H1 (cell line): Measurements from ENCODE around the gene TXNRD2. TPM values are rescaled to one million over a fixed set of nuclear protein-coding genes. Genes with fewer than 3 reads are reported as not detected.

ENCODE experiments used
- CTCF ChIA-PET: fragments of 300-600 bp; sonication (Branson Sonifier 250); formaldehyde crosslinking; loops from one replicate; lab custom pipeline; 2021; ENCODE audit not compliant: partially characterized antibody; lab: Charles Lee
- POLR2A ChIA-PET: fragments of 300-600 bp; sonication (Branson Sonifier 250); formaldehyde crosslinking; loops from one replicate; lab custom pipeline; 2021; ENCODE audit warnings: inconsistent platforms; ENCODE audit not compliant: partially characterized antibody; lab: Charles Lee
- DNase-seq, 2 experiments: peaks; one replicate each; pipeline versions ENCODE4 v3.0.0 to v3.0.0-alpha.2; 2010 to 2022; ENCODE audit warnings: low spot score in 2 of 2, low read depth in 1 of 2, mixed read lengths in 1 of 2
- FAIRE-seq: peaks from 2 replicates; lab custom pipeline; 2011; peaks lifted over from hg19 to GRCh38; lab: Jason Lieb, UNC
- H2AFZ ChIP-seq: 2 replicates; pipeline ENCODE4 v1.8.1; 2012; ENCODE audit warnings: low read length, inconsistent platforms
- H2AK5ac ChIP-seq: 2 replicates; pipeline ENCODE4 v1.6.1; 2013; ENCODE audit warnings: low read depth, low read length
- H2BK120ac ChIP-seq: replicated peaks from 2 replicates; pipeline ENCODE3; 2013; ENCODE audit warnings: low read depth, low read length, inconsistent platforms
- H2BK12ac ChIP-seq: 2 replicates; pipeline ENCODE4 v1.6.1; 2013; ENCODE audit warnings: low read depth, low read length
- H2BK15ac ChIP-seq: 2 replicates; pipeline ENCODE4 v1.6.1; 2013; ENCODE audit warnings: low read length
- H2BK20ac ChIP-seq: 2 replicates; pipeline ENCODE4 v1.6.1; 2013; ENCODE audit warnings: low read length
- H2BK5ac ChIP-seq: 2 replicates; pipeline ENCODE4 v1.6.1; 2013; ENCODE audit warnings: low read depth, low read length
- H3K14ac ChIP-seq: 2 replicates; pipeline ENCODE4 v1.6.1; 2013; ENCODE audit warnings: inconsistent platforms; ENCODE audit not compliant: insufficient read length
- H3K18ac ChIP-seq: 2 replicates; pipeline ENCODE4 v1.6.1; 2013; ENCODE audit warnings: low read length; ENCODE audit errors: extremely low read depth
- H3K23ac ChIP-seq: 2 replicates; pipeline ENCODE4 v1.6.1; 2013; ENCODE audit warnings: inconsistent platforms; ENCODE audit not compliant: insufficient read length
- H3K23me2 ChIP-seq: 2 replicates; pipeline ENCODE4 v1.6.1; 2013; ENCODE audit warnings: low read depth, low read length
- H3K27ac ChIP-seq: 2 replicates; pipeline ENCODE4 v1.6.1; 2011; ENCODE audit warnings: low read depth, low read length, inconsistent platforms
- H3K27me3 ChIP-seq, 4 experiments: replicated peaks in 1 of 4; 1 replicate in 1 of 4; 2 replicates in 3 of 4; pipeline versions ENCODE4 v1.6.1 to v1.8.1; 2011 to 2013; ENCODE audit warnings: low read length in 3 of 4, mild to moderate bottlenecking in 3 of 4, inconsistent platforms in 2 of 4, mixed read lengths in 2 of 4, moderate library complexity in 1 of 4; ENCODE audit not compliant: control insufficient read depth in 3 of 4, insufficient read depth in 3 of 4; ENCODE audit errors: extremely low read depth in 1 of 4
- H3K36me3 ChIP-seq, 4 experiments: 2 replicates each; pipeline versions ENCODE4 v1.6.1 to v1.8.1; 2011 to 2013; ENCODE audit warnings: mild to moderate bottlenecking in 4 of 4, low read length in 3 of 4, moderate library complexity in 2 of 4, control low read depth in 1 of 4, inconsistent platforms in 1 of 4; ENCODE audit not compliant: insufficient read depth in 4 of 4, control insufficient read depth in 2 of 4
- H3K4ac ChIP-seq: replicated peaks from 2 replicates; pipeline ENCODE3; 2013; ENCODE audit warnings: low read length, low read depth, mixed read lengths, inconsistent platforms; ENCODE audit not compliant: insufficient read length
- H3K4me1 ChIP-seq, 4 experiments: replicated peaks in 1 of 4; 1 replicate in 1 of 4; 2 replicates in 3 of 4; pipeline versions ENCODE4 v1.6.1 to v1.8.1; 2011 to 2013; ENCODE audit warnings: low read length in 3 of 4, inconsistent platforms in 2 of 4, mixed read lengths in 1 of 4; ENCODE audit not compliant: insufficient read depth in 4 of 4, control insufficient read depth in 3 of 4
- H3K4me2 ChIP-seq, 2 experiments: 2 replicates each; pipeline versions ENCODE4 v1.6.1 to v1.8.1; 2011 to 2013; ENCODE audit warnings: low read depth in 2 of 2, low read length in 2 of 2, control low read depth in 1 of 2, inconsistent platforms in 1 of 2, mild to moderate bottlenecking in 1 of 2; ENCODE audit not compliant: insufficient read depth in 1 of 2
- H3K4me3 ChIP-seq, 4 experiments: fragments of 200-600, 300-600 bp in 1 of 4; sonication (generic), shearing (Covaris generic), sonication (Bioruptor Twin) in 1 of 4; 2 replicates each; pipeline versions ENCODE4 v1.5.1 to v1.8.1; 2011 to 2016; ENCODE audit warnings: low read length in 4 of 4, low read depth in 3 of 4, control low read depth in 2 of 4, inconsistent platforms in 2 of 4, mild to moderate bottlenecking in 2 of 4, mixed read lengths in 1 of 4, moderate library complexity in 1 of 4; ENCODE audit not compliant: insufficient read depth in 2 of 4; ENCODE audit errors: extremely low read depth in 1 of 4
- H3K56ac ChIP-seq: replicated peaks from 2 replicates; pipeline ENCODE3; 2013; ENCODE audit warnings: low read depth, mild to moderate bottlenecking, mixed read lengths, low read length, inconsistent platforms; ENCODE audit not compliant: insufficient read length
- H3K79me1 ChIP-seq: 2 replicates; pipeline ENCODE4 v1.6.1; 2013; ENCODE audit warnings: low read depth, low read length, control low read depth
- H3K79me2 ChIP-seq, 2 experiments: 2 replicates each; pipeline versions ENCODE4 v1.6.1 to v1.8.1; 2012 to 2013; ENCODE audit warnings: low read length in 2 of 2, mild to moderate bottlenecking in 2 of 2, inconsistent platforms in 1 of 2; ENCODE audit not compliant: insufficient read depth in 2 of 2, control insufficient read depth in 1 of 2
- H3K9ac ChIP-seq, 4 experiments: replicated peaks in 1 of 4; 1 replicate in 1 of 4; 2 replicates in 3 of 4; pipeline versions ENCODE4 v1.6.1 to v1.8.1; 2011 to 2013; ENCODE audit warnings: low read depth in 3 of 4, low read length in 3 of 4, control low read depth in 2 of 4, mild to moderate bottlenecking in 2 of 4, moderate library complexity in 2 of 4, inconsistent platforms in 1 of 4; ENCODE audit errors: extremely low read depth in 1 of 4
- H3K9me3 ChIP-seq, 2 experiments: 2 replicates each; pipeline versions ENCODE4 v1.6.1 to v1.8.1; 2012 to 2013; ENCODE audit warnings: mild to moderate bottlenecking in 2 of 2, moderate library complexity in 2 of 2, control low read depth in 1 of 2, inconsistent platforms in 1 of 2, low read depth in 1 of 2, low read length in 1 of 2, mixed read lengths in 1 of 2; ENCODE audit not compliant: insufficient read depth in 2 of 2
- H4K20me1 ChIP-seq, 2 experiments: replicated peaks in 1 of 2; 2 replicates each; pipeline versions ENCODE3 to v1.8.1; 2011 to 2013; ENCODE audit warnings: inconsistent platforms in 2 of 2, low read length in 2 of 2, mild to moderate bottlenecking in 1 of 2; ENCODE audit not compliant: insufficient read depth in 2 of 2, control insufficient read depth in 1 of 2
- H4K5ac ChIP-seq: 2 replicates; pipeline ENCODE4 v1.6.1; 2013; ENCODE audit warnings: low read length, low read depth, mixed read lengths, inconsistent platforms; ENCODE audit not compliant: insufficient read length
- H4K8ac ChIP-seq: 2 replicates; pipeline ENCODE4 v1.8.0; 2013; ENCODE audit warnings: mild to moderate bottlenecking, moderate library complexity, low read length, inconsistent platforms; ENCODE audit not compliant: insufficient read depth; ENCODE audit errors: extremely low read depth
- H4K91ac ChIP-seq: replicated peaks from 2 replicates; pipeline ENCODE3; 2013; ENCODE audit warnings: low read length, mixed read lengths, inconsistent platforms; ENCODE audit not compliant: insufficient read length
- ASH2L ChIP-seq: fragments of 200-600, 300-600 bp; sonication (generic); IDR thresholded peaks from one replicate; pipeline ENCODE4 v1.7.1; 2017; ENCODE audit warnings: low read length
- BRCA1 ChIP-seq: IDR thresholded peaks from 2 replicates; pipeline ENCODE4 v1.6.1; 2012; ENCODE audit warnings: low read depth, low read length, improper control_type of control experiment
- CEBPB ChIP-seq: IDR thresholded peaks from 2 replicates; pipeline ENCODE4 v1.6.1; 2012; ENCODE audit warnings: low read depth, low read length
- CHD1 ChIP-seq: IDR thresholded peaks from 2 replicates; pipeline ENCODE4 v1.6.1; 2012; ENCODE audit warnings: low read depth, low read length, improper control_type of control experiment
- POU5F1 ChIP-seq: IDR thresholded peaks from 2 replicates; pipeline ENCODE4 v1.6.1; 2011; ENCODE audit warnings: low read depth, mild to moderate bottlenecking, low read length, moderate library complexity
- WGBS, 2 experiments: shearing (Covaris generic) in 1 of 2; methylation state at CpG; one replicate each; pipeline versions ENCODE4 v1.1.6 to v1.1.7; 2013 to 2015; ENCODE audit warnings: low lambda C conversion rate in 2 of 2, mixed read lengths in 2 of 2, inconsistent platforms in 1 of 2, low coverage in 1 of 2, missing lambda C conversion rate in 1 of 2; ENCODE audit not compliant: insufficient replicate concordance in 2 of 2, insufficient coverage in 1 of 2, insufficient read length in 1 of 2; ENCODE audit errors: extremely low coverage in 1 of 2, missing lambda C conversion rate in 1 of 2; 5-methylcytosine and 5-hydroxymethylcytosine counted together
- polyA plus RNA-seq, 7 experiments: library from polyadenylated mRNA; depleted of rRNA in 3 of 7; stranded (reverse) in 5 of 7; unstranded in 2 of 7; fragments of >200 nt in 5 of 7; fragments of 200-250 nt in 2 of 7; gene quantifications; 1 replicate in 5 of 7; 2 replicates in 1 of 7; 4 replicates in 1 of 7; pipeline versions ENCODE4 v1.2.1 to v1.2.3, GENCODE V29; 2011 to 2013; ENCODE audit warnings: missing spikeins in 2 of 7, mixed read lengths in 2 of 7
- total RNA-seq: library from RNA; stranded (reverse); fragmentation: NEBNext Ultra II Directional; extraction: Animal tissue kit (Norgen Biotek cat#: 25700); gene quantifications from 2 replicates; pipeline ENCODE4 v1.2.1, GENCODE V29; 2021
- TF ChIP-seq, protein P1 (sequence below): IDR thresholded peaks from 2 replicates; pipeline ENCODE4 v1.6.1; 2012; ENCODE audit warnings: low read length, inconsistent platforms
- TF ChIP-seq, protein P2 (sequence below): IDR thresholded peaks from 2 replicates; pipeline ENCODE4 v1.6.1; 2012; ENCODE audit warnings: inconsistent platforms
- TF ChIP-seq, protein P3 (sequence below): IDR thresholded peaks from 2 replicates; pipeline ENCODE4 v1.6.1; 2012; ENCODE audit warnings: inconsistent platforms

Gene TXNRD2
- total and polyA plus RNA-seq, 2 of the 8 experiments (the other 6 are each of a cell fraction or from before 2014, with no cell fraction given), result 14.8 to 21.9 TPM

DNA sequence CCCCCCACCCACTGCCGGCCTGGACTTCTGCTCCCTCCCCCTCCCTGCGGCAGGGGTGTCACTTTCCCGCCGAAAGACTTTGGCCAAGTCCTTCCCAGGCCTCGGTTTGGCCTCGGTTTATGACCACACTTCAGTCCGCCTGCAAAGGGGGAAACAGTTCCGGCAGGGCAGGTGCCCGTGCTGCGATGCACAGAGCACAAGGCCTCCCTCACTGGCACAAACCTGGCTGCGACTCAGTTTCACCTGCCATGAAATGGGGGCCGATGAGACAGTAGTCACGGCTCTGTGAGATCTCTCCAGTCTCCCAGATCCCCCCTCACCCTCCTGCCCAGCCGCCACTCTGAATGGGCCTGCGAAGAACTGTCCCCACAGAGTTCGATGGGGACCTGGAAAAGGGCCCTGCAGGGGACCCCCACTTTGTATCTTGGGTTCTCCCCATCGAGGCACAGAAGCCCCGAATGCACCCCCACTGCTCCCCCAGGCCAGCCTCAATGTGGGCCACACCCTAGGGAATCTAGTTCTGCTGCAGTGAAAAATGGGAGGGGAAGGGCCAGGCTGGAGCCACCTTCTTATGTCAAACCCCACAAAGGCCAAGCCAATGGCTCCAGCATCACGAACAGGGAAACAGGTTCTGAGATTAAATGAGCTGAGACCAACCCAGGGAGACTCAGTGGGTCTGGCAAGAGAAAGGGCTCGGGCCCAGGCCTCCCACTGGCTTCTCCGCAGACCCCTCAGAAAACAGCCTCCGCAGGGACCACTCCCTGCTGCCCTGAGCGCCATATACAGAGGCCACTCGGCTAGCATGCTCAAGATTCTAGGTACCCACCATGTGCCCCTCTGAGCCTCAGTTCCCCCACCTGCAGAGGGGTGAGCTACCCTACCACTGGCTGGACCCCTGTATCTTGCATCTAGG is 46.0 kb upstream of the TXNRD2 start:
- peak overlapping the region; percentile 58 to 89 for H3K4me2 ChIP-seq
- H3K27ac ChIP-seq, result 0 out of 2 replicates have a peak overlapping the region, but pooled peaks have one; percentile 3
- POLR2A ChIA-PET, result interaction anchor here (1.0 to 2.7 kb wide), 6 partner anchors 13 to 34 kb away, joined by 3 to 13 read pairs (median 8); partner anchors contain the start of gene TANGO2
- H3K27me3 ChIP-seq, result no peaks in the 10 kb centered on the region
- H4K8ac ChIP-seq, result peak overlapping the region; percentile 82; the same call in 1 of the 2 replicates
- peak overlapping the region in 1 of 4 experiments; percentile 40; a peak in 1 of 8 replicates for H3K4me3 ChIP-seq
- H2BK12ac ChIP-seq, result no peak overlapping the region
- peak overlapping the region; percentile 9 for H3K18ac ChIP-seq
- FAIRE-seq, result no peak
- peak overlapping the region; percentile 13 for H4K5ac ChIP-seq
- H3K56ac ChIP-seq, result no peak overlapping the region
- H2AFZ ChIP-seq, result no peak overlapping the region
- H2BK15ac ChIP-seq, result no peak overlapping the region; the same call in 1 of the 2 replicates
- peak overlapping the region in 3 of 4 experiments; percentile 41 to 57 (median 42); a peak in 3 of 7 replicates for H3K9ac ChIP-seq
- 73% methylated on average over 19 of the region's 24 CpGs; no CpG with 5 or more reads in 1 of the 2 experiments for WGBS, 2 experiments
- H3K9me3 ChIP-seq, result no peaks in the 10 kb centered on the region
- H3K23ac ChIP-seq, result peak overlapping the region; percentile 35
- H3K14ac ChIP-seq, result no peak overlapping the region
- H2AK5ac ChIP-seq, result no peak overlapping the region
- H4K20me1 ChIP-seq, result peaks cover 9 to 18% of the 10 kb centered on the region in 2 experiments
- H2BK5ac ChIP-seq, result peak overlapping the region; percentile 62; the same call in 1 of the 2 replicates
- peaks cover 0 to 8% of the 10 kb centered on the region in 2 experiments; a peak in 1 of 4 replicates for H3K79me2 ChIP-seq
- peaks cover 0 to 17% (median 11%) of the 10 kb centered on the region in 4 experiments; a peak in 5 of 7 replicates for H3K4me1 ChIP-seq
- no peak overlapping the region for H2BK120ac ChIP-seq
- H3K36me3 ChIP-seq, result no peaks in the 10 kb centered on the region
- H4K91ac ChIP-seq, result peak overlapping the region; percentile 29
- peaks cover 4% of the 10 kb centered on the region; the same call in 1 of the 2 replicates for H3K23me2 ChIP-seq
- H3K79me1 ChIP-seq, result peaks cover 22% of the 10 kb centered on the region
- H3K4ac ChIP-seq, result no peak overlapping the region
- H2BK20ac ChIP-seq, result no peak overlapping the region
- DNase-seq, result no peak
- CTCF ChIA-PET, result interaction anchor here (1.3 to 5.8 kb wide), 4 partner anchors 11 to 28 kb away, joined by 4 to 58 read pairs (median 30); no protein-coding TSS in a partner anchor
- TF ChIP-seq ASH2L (peak; percentile 6), POU5F1 (no peak), CEBPB (no peak), CHD1 (no peak), BRCA1 (no peak)
- TF ChIP-seq, protein P1, sequence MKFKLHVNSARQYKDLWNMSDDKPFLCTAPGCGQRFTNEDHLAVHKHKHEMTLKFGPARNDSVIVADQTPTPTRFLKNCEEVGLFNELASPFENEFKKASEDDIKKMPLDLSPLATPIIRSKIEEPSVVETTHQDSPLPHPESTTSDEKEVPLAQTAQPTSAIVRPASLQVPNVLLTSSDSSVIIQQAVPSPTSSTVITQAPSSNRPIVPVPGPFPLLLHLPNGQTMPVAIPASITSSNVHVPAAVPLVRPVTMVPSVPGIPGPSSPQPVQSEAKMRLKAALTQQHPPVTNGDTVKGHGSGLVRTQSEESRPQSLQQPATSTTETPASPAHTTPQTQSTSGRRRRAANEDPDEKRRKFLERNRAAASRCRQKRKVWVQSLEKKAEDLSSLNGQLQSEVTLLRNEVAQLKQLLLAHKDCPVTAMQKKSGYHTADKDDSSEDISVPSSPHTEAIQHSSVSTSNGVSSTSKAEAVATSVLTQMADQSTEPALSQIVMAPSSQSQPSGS, result no peak
- TF ChIP-seq, protein P2, sequence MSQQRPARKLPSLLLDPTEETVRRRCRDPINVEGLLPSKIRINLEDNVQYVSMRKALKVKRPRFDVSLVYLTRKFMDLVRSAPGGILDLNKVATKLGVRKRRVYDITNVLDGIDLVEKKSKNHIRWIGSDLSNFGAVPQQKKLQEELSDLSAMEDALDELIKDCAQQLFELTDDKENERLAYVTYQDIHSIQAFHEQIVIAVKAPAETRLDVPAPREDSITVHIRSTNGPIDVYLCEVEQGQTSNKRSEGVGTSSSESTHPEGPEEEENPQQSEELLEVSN, result peak; percentile 74
- TF ChIP-seq, protein P3, sequence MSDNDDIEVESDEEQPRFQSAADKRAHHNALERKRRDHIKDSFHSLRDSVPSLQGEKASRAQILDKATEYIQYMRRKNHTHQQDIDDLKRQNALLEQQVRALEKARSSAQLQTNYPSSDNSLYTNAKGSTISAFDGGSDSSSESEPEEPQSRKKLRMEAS, result peak; percentile 36; the same call in 1 of the 2 replicates
